Muscle layer of colon (tissue), 2 donors: ENCODE data around the gene AK1.

ENCODE experiments used
- H3K27ac ChIP-seq: one replicate; pipeline ENCODE4 v1.7.0; 2013; ENCODE audit warnings: low read depth, mild to moderate bottlenecking, low read length, moderate library complexity
- H3K27me3 ChIP-seq, 2 donors: one replicate each; pipeline ENCODE4 v1.7.0; 2013; ENCODE audit warnings: low read length in 2 of 2, mild to moderate bottlenecking in 2 of 2; ENCODE audit not compliant: insufficient read depth in 2 of 2, control insufficient read depth in 1 of 2
- H3K36me3 ChIP-seq: one replicate; pipeline ENCODE4 v1.7.0; 2013; ENCODE audit warnings: mild to moderate bottlenecking, low read length; ENCODE audit not compliant: insufficient read depth
- H3K4me1 ChIP-seq: one replicate; pipeline ENCODE4 v1.7.0; 2013; ENCODE audit warnings: mild to moderate bottlenecking, low read length; ENCODE audit not compliant: insufficient read depth
- H3K4me3 ChIP-seq, 2 donors: one replicate each; pipeline ENCODE4 v1.7.0; 2013; ENCODE audit warnings: low read length in 2 of 2, low read depth in 1 of 2, mild to moderate bottlenecking in 1 of 2, moderate library complexity in 1 of 2
- H3K9ac ChIP-seq: one replicate; pipeline ENCODE4 v1.7.0; 2013; ENCODE audit warnings: low read length
- H3K9me3 ChIP-seq: one replicate; pipeline ENCODE4 v1.7.0; 2013; ENCODE audit warnings: mild to moderate bottlenecking, low read length
- donor health status: abdominal sarcoma.
- donor health status: Adenocarcinoma of cecum.

AK1 gene

DNA sequence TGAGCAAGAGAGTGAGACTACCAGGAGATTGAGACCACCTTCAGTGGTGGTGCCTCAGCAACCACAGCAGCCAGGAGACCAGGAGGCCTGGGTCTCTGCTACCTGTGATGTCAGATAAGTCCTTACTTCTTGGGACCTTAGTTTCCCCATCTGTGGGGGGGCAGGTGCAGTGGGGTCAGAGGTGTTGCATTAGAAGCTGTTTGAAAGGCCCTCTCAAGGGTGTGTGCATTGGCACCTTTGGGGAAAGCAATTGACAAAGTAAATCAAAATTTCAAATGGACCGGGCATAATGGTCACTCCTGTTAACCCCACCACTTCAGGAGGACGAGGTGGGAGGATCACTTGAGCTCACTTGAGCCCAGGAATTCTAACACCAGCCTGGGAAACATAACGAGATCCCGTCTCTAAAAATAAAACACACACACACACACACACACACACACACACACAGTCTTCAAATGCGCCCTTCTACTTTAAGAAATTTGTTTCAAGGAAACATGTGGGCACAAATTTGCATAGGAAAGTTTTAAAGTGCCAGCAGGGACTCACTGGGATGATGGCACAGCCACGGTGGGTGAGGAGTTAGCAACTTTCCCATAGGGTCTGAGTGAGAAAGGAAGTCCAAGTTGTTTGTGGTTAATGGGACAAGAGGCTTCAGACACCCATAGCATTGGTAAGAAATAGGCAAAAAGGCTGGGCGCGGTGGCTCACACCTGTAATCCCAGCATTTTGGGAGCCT is 1.3 kb upstream of the AK1 start:
- Histone ChIP-seq H3K4me1 (peaks cover 43% of the 10 kb centered on the region), H3K4me3 (no peak overlapping the region), H3K27me3 (no peaks in the 10 kb centered on the region), H3K9ac (peak overlapping the region; percentile 9), H3K36me3 (no peaks in the 10 kb centered on the region), H3K27ac (no peak overlapping the region), H3K9me3 (no peaks in the 10 kb centered on the region)

DNA sequence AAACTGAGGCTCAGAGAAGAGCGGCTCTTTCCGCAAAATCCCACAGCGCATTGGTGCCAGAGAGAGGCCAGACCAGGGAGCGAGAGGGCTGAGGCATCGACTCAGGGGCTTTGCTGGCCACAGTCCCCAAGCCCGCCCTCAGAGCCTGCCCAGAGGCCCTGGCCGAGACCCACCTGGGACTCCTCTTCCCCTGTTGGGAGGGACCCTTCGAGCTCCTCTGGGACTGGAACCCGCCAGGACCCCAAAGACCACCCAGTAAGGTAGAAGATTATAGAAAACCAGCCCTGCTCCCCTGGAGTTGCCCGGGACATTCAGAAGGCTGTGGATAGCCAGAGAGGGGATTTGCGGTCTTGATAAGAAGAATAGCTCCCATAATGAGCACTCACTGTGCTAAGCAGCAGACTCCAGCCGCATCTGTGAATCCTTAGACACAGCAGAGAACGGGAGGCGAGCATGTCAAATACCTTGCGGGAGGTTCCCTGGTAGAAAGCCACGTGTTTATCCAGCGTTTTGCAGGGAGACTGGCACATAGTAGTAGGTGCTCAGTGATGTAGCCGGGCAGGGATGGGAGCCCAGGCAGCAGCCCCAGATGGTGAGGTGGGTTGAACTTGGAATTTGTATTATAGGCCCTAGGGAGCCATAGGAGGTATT is 651 bp upstream of the AK1 start:
- peaks cover 50% of the 10 kb centered on the region for H3K4me1 ChIP-seq

DNA sequence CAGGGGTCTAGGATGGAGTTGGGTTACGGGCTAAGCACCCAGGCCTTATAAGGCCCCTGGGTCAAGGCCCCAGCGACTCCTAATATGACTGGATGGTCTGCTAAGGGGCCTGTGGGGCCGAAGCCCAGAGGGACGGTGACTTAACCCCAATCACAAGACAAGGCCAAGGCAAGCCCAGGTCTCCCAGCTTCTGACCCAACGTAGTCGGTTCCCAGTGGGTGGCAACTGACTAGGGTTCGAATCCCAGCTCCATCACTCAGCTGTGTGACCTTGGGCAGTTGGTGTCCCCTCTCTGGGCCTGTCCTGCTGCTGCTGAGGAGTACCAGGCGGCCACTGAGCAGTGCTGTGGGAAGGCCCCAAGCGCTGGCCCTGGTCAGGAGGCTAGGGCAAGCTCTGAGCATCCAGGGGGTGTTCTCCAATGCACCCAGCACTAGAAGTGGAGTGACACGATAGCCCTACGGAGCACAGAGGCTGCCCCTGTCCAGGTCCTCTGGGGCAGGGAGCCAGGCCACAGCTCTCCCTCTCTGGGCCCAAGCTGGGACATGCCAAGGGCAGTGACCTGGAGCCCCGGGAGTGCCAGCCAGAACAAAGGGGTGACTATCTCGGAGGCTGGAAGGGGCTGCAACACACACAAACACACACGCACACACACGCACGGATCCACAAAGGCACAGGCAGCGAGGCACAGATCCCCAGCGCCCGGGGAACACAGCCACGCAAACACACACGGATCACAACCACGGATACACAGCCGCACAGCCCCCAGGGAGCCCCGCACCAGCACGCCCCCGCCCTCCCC is 512 bp downstream of the AK1 start:
- H3K4me1 ChIP-seq = peaks cover 50% of the 10 kb centered on the region

More for the DNA sequence above, 651 bp upstream of the AK1 start:
- H3K9me3 ChIP-seq = no peaks in the 10 kb centered on the region
- H3K36me3 ChIP-seq = no peaks in the 10 kb centered on the region
- peak overlapping the region; percentile 77 to 78 for H3K4me3 ChIP-seq
- H3K27ac ChIP-seq = peak overlapping the region; percentile 86
- peak overlapping the region; percentile 87 for H3K9ac ChIP-seq
- no peaks in the 10 kb centered on the region for H3K27me3 ChIP-seq

DNA sequence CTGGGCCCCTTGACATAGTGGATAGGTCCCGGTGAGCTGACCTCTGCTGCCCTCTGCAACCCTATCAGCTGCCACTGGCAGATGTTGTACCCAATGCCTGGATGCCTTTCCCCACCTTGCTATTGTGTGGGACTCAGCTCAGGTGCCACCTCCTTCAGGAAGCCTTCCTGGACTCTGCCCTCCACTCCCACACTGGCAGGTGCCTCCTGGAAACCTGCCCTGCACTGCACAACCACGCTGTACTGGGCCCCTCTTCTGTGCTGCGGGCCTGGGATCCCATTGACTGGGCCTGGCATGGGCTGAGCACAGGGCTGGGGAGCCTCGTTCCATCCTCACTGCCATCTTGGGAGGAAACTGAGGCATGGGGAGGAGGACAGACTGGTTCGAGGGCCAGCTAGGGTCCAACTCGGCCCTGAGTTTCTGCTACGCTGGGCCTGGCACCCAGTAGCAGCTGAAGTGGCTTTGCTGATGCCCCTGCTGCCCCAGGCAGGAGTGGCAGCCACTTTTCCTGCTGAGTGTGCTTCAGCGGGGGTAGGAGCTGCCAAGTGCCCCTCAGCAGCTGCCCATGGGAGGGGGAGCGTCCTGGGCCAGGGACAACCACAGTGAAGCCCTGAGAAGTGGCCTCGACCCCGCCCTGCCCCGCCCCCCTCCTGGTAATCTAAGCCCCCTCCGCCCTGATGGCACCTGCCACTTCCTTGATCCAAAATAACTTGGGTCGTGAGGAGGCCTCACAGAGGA is 1.3 kb downstream of the AK1 start:
- Histone ChIP-seq H3K27ac (peak overlapping the region; percentile 86), H3K9ac (no peak overlapping the region), H3K4me1 (peaks cover 50% of the 10 kb centered on the region)

More for the DNA sequence above, 512 bp downstream of the AK1 start:
- Histone ChIP-seq H3K27ac (peak overlapping the region; percentile 86), H3K27me3 (no peaks in the 10 kb centered on the region), H3K9ac (no peak overlapping the region), H3K36me3 (peaks cover 5% of the 10 kb centered on the region), H3K4me3 (peak overlapping the region; percentile 77 to 78), H3K9me3 (no peaks in the 10 kb centered on the region)

DNA sequence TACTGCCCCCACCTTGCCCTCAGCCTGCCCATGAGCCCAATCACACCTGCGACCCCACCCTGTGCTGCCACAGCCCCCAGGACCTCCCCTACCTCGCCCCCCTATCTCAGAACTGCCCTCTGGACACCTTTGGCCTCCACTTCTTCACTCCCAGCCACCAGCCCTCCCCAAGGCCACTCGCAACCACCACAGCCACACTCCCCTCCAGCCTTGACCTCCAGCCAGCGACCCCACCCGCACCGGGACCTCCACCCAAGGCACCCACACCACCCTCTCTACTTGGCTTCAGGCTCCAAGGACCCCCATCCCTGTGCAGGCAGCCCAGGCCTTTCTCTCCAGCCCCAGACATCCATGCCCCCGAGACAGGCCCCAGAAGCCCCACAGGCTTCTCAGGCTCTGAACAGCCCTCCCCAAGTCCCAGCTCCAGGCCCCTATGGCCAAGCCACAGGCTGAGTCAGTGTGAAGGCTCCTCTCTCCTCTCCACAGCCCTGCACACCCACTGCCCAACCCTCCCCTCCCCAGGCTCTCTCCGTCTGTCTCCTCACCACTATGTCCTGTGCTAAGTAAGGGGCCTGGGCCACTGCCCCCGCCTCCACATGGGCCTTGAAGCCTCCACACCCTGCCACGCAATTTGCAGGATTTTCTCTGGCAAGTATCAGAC is 2.0 kb downstream of the AK1 start:
- H3K4me1 ChIP-seq = peaks cover 50% of the 10 kb centered on the region
- H3K9ac ChIP-seq = no peak overlapping the region
- no peaks in the 10 kb centered on the region for H3K9me3 ChIP-seq
- H3K36me3 ChIP-seq = peaks cover 14% of the 10 kb centered on the region
- H3K27ac ChIP-seq = peak overlapping the region; percentile 63
- H3K4me3 ChIP-seq = peak overlapping the region in 1 of 2 donors; percentile 47
- no peaks in the 10 kb centered on the region for H3K27me3 ChIP-seq

More for the DNA sequence above, 1.3 kb downstream of the AK1 start:
- H3K4me3 ChIP-seq = peak overlapping the region; percentile 77 to 78
- no peaks in the 10 kb centered on the region for H3K9me3 ChIP-seq
- peaks cover 13% of the 10 kb centered on the region for H3K36me3 ChIP-seq
- H3K27me3 ChIP-seq = no peaks in the 10 kb centered on the region

DNA sequence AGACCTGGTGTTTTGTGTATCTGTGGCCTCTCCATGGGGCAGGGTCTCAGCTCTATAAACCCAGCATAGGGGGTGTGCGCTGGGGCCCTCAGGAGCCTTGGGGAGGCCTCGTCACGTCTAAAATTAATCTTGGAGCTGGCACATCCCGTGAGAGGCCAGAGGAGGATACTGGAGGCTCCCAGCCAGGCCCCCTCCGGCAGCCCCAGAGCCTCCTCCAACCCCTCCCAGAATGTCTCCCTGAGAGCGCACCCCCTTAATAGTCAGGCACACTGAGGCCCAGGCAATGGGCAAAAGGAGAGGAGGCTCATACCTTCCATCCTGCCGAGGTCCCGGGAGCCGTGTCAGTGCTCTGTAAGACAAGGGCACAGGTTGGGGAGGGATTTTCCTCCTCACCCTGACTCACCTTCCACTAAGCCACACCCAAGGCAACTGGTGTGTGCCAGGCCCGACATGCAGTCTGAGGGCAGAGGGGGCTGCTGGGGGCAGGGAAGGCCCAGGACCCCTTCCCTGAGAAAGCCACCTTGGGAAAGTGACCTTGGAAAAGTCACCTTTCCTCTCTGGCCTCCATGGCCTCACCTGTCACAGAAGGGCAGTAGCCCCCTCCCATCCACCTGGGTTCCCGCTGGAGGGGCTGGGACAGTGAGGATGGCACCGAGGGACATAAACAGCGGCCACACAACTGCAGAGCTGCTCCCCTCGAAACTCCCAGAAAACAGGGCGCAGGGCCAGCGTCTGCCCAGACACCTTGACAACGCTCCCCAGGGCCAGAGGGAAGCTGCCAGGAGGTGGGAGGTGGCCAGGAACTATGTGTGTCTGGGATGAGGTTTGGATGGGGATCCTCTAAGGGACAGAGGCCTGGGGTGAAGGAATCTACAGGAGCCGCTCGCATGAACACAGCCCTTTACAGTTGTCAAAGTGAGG is 2.9 kb downstream of the AK1 start:
- H3K27ac ChIP-seq = peak overlapping the region; percentile 63
- H3K36me3 ChIP-seq = peaks cover 14% of the 10 kb centered on the region
- H3K9me3 ChIP-seq = no peaks in the 10 kb centered on the region
- peaks cover 50% of the 10 kb centered on the region for H3K4me1 ChIP-seq
- H3K27me3 ChIP-seq = no peaks in the 10 kb centered on the region
- no peak overlapping the region for H3K9ac ChIP-seq
- H3K4me3 ChIP-seq = peak overlapping the region; percentile 26 to 37

DNA sequence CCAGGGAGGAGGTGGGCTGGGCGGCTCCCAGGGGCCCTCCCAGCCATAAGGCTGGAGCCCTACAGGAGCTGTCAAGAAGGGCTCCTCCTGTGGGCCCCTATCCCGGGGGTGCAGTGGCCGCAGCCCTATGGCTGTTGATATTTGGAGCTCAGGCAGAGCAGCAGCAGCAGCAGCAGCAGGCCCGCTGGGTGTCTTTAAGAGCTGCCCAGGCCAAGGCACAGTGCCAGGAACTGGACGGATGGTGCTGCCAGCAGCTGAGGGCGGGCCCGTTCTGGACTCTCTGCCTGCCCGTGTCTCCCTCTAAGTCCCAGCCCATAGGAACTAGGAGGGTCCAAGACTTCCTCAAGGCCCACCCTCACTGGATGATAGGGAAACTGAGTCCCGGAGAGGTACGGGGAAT is 3.6 kb downstream of the AK1 start:
- H3K9me3 ChIP-seq = no peaks in the 10 kb centered on the region
- H3K4me3 ChIP-seq = peak overlapping the region; percentile 26 to 37

DNA sequence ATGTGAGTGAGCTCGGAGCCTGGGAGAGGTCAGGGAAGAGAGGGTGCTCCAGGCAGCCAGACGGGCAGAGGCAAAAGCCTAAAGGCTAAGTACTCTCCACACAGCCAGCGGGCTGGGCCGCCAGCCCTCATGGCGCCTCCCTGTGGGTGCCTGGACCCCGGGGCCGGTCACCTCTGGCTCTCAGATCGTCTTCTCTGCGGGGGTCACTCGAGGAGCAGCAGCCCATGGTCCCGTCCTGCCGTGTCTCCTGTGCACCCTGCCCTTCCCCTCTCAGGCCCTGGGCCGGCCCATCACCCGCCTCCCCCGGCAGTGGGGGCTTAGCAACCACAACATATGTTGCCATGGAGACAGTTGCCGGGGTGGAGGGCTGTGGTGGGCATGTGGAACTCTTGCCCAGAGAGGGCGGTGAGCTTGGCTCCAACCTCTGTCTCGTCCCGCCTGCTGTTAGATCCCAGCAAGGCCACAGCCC is 4.2 kb downstream of the AK1 start:
- Histone ChIP-seq H3K36me3 (peaks cover 16% of the 10 kb centered on the region), H3K4me3 (no peak overlapping the region), H3K9me3 (no peaks in the 10 kb centered on the region), H3K27ac (peak overlapping the region; percentile 35), H3K4me1 (peaks cover 46% of the 10 kb centered on the region), H3K27me3 (no peaks in the 10 kb centered on the region), H3K9ac (no peak overlapping the region)

More for the DNA sequence above, 3.6 kb downstream of the AK1 start:
- Histone ChIP-seq H3K27me3 (no peaks in the 10 kb centered on the region), H3K4me1 (peaks cover 50% of the 10 kb centered on the region), H3K27ac (peak overlapping the region; percentile 35), H3K36me3 (peaks cover 14% of the 10 kb centered on the region), H3K9ac (no peak overlapping the region)

DNA sequence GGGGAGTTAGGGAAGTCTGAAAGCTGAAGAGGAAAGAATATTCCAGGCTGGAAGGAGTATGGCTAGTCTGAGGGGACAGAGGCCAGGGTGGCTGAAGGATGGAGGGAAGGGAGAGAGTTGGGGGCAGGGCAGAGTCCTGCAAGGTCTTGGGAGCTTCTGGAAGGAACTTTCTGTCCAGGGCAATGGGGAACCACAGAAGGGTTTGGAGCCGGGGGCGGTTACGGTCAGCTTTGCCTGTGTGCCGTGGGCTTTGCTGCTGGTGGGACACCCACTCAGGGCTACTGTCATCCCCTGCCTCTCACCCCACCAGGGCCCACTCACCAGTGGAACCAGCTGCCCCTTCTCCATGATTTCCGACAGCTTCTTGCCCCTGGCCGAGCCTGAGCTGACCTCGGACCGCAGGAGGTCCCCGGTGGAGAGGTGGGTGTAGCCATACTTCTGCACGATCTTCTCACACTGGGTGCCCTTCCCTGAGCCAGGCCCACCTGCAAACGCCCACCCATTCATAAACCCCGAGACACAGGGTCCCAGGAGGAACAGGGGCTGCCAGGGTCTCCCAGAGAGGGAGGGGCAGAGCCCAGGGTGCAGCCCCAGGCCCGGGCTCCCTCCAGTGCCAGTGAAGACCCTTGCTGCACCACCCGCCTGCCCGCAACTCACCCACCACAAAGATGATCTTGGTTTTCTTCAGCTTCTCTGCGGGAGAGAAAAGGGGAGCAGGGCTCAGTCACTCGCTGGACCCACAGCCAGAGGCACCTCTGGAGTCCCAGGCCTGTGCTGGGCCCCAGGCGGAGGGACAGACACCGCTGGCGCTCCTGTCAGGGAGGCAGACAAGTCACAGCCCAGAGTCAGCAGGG is 4.9 kb downstream of the AK1 start:
- H3K27ac ChIP-seq = no peak overlapping the region

More for the DNA sequence above, 4.9 kb downstream of the AK1 start:
- H3K9me3 ChIP-seq = no peaks in the 10 kb centered on the region
- no peaks in the 10 kb centered on the region for H3K27me3 ChIP-seq
- H3K4me3 ChIP-seq = no peak overlapping the region
- peaks cover 40% of the 10 kb centered on the region for H3K4me1 ChIP-seq
- no peak overlapping the region for H3K9ac ChIP-seq
- peaks cover 22% of the 10 kb centered on the region for H3K36me3 ChIP-seq
